Esophagus muscularis mucosa (tissue), 4 donors: Measurements from ENCODE around the gene CCDC54.

Experiments used
- CTCF ChIP-seq, 3 experiments: fragments of 200-600 bp in 2 of 3; fragments of 450-650 bp in 1 of 3; sonication (generic) in 2 of 3; IDR thresholded peaks; one replicate each; pipeline ENCODE4 v1.5.1; 2017 to 2019; ENCODE audit warnings: antibody characterized with exemption in 3 of 3, mild to moderate bottlenecking in 2 of 3, moderate library complexity in 1 of 3
- EP300 ChIP-seq: sonication (generic); formaldehyde crosslinking; IDR thresholded peaks from one replicate; pipeline ENCODE4 v1.6.1; 2017; ENCODE audit warnings: antibody characterized with exemption
- POLR2A ChIP-seq: fragments of 450-650 bp; IDR thresholded peaks from one replicate; pipeline ENCODE4 v1.6.1; 2017; ENCODE audit warnings: antibody characterized with exemption, moderate library complexity, mild to moderate bottlenecking, low read depth

GRCh38 chr3:107328069-107328468 lies 49.2 kb upstream of the CCDC54 start:
- TF ChIP-seq POLR2A, result no peak
- no peak for TF ChIP-seq CTCF (IDR thresholded peaks at IDR 0.05)
- no peak for TF ChIP-seq EP300
